H54 (cell line): Measurements from ENCODE around the gene PUSL1.

Experiments used
- DNase-seq: peaks from one replicate; pipeline ENCODE4 v3.0.0; 2011; ENCODE audit warnings: low spot score, mixed read lengths; ENCODE audit not compliant: insufficient read length
- FAIRE-seq: peaks from 3 replicates; lab custom pipeline; 2011; peaks lifted over from hg19 to GRCh38; lab: Jason Lieb, UNC
- POLR2A ChIP-seq: IDR thresholded peaks from 2 replicates; pipeline ENCODE4 v1.6.1; 2011; ENCODE audit warnings: low read depth, mild to moderate bottlenecking, low read length

PUSL1 gene

GRCh38 chr1:1332774-1333480 lies 24.5 kb downstream of the PUSL1 start:
- no peak for TF ChIP-seq POLR2A
- FAIRE-seq (no peak), DNase-seq (no peak)

- TF ChIP-seq POLR2A: no peak
- DNase-seq (no peak), FAIRE-seq (no peak)
Measured at GRCh38 chr1:1333551-1334241, 25.3 kb downstream of the PUSL1 start.

- FAIRE-seq (no peak), DNase-seq (no peak)
- TF ChIP-seq POLR2A: no peak
Measured at GRCh38 chr1:1334835-1335234, 26.4 kb downstream of the PUSL1 start.

- FAIRE-seq: no peak
- no peak for TF ChIP-seq POLR2A
- DNase-seq: no peak
Measured at GRCh38 chr1:1335283-1335682, 26.9 kb downstream of the PUSL1 start.

GRCh38 chr1:1335792-1336248 lies 27.4 kb downstream of the PUSL1 start:
- no peak for TF ChIP-seq POLR2A
- FAIRE-seq (no peak), DNase-seq (no peak)

GRCh38 chr1:1336446-1336845 lies 28.0 kb downstream of the PUSL1 start:
- DNase-seq (no peak), FAIRE-seq (no peak)
- TF ChIP-seq POLR2A: no peak

GRCh38 chr1:1336931-1337792 lies 28.8 kb downstream of the PUSL1 start:
- no peak for TF ChIP-seq POLR2A
- FAIRE-seq (no peak), DNase-seq (no peak)

GRCh38 chr1:1337793-1338147 lies 29.4 kb downstream of the PUSL1 start:
- TF ChIP-seq POLR2A: no peak
- no peak for FAIRE-seq
- DNase-seq: no peak

GRCh38 chr1:1338278-1338677 lies 29.9 kb downstream of the PUSL1 start:
- DNase-seq (no peak), FAIRE-seq (no peak)
- no peak for TF ChIP-seq POLR2A

- no peak for DNase-seq
- no peak for TF ChIP-seq POLR2A
- no peak for FAIRE-seq
Measured at GRCh38 chr1:1340185-1340584, 31.8 kb downstream of the PUSL1 start.

- no peak for FAIRE-seq
- TF ChIP-seq POLR2A: no peak
Measured at GRCh38 chr1:1340791-1341548, 32.6 kb downstream of the PUSL1 start.

GRCh38 chr1:1341549-1342021 lies 33.2 kb downstream of the PUSL1 start:
- DNase-seq (no peak), FAIRE-seq (no peak)
- no peak for TF ChIP-seq POLR2A

More at GRCh38 chr1:1340791-1341548, 32.6 kb downstream of the PUSL1 start:
- no peak for DNase-seq

- no peak for FAIRE-seq
- DNase-seq: no peak
- no peak for TF ChIP-seq POLR2A
Measured at GRCh38 chr1:1342061-1342562, 33.7 kb downstream of the PUSL1 start.
